HepG2 (cell line): Measurements from ENCODE around the gene LAMTOR2. TPM values are rescaled to one million over a fixed set of nuclear protein-coding genes. Genes with fewer than 3 reads are reported as not detected.

Experiments used
- ATF7 ChIP-seq, 2 experiments: fragments of 450-650 bp in 1 of 2; sonication (generic) in 1 of 2; formaldehyde crosslinking in 1 of 2; IDR thresholded peaks; 2 replicates each; pipeline versions ENCODE4 v1.4.0 to v1.6.1; 2016 to 2020; ENCODE audit warnings: antibody characterized with exemption in 1 of 2, mild to moderate bottlenecking in 1 of 2, missing genetic modification reagents in 1 of 2
- DPF2 ChIP-seq: sonication (generic); formaldehyde crosslinking; IDR thresholded peaks from 2 replicates; pipeline ENCODE4 v1.4.0; 2020; ENCODE audit warnings: mild to moderate bottlenecking, low read depth, missing genetic modification reagents, borderline replicate concordance
- FOXA3 ChIP-seq: IDR thresholded peaks from 2 replicates; pipeline ENCODE4 v1.6.1; 2016; ENCODE audit warnings: missing genetic modification reagents, missing compliant biosample characterization
- HIVEP1 ChIP-seq: sonication (generic); formaldehyde crosslinking; IDR thresholded peaks from 2 replicates; pipeline ENCODE4 v1.4.0; 2020; ENCODE audit warnings: mild to moderate bottlenecking, missing genetic modification reagents
- HMG20A ChIP-seq: IDR thresholded peaks from 2 replicates; pipeline ENCODE4 v1.6.1; 2016; ENCODE audit warnings: borderline replicate concordance
- HNRNPLL ChIP-seq: fragments of 200-400 bp; formaldehyde crosslinking; IDR thresholded peaks from 2 replicates; pipeline ENCODE4 v1.6.1; 2017; ENCODE audit warnings: mild to moderate bottlenecking, low read depth, low read length; ENCODE audit not compliant: poor library complexity, severe bottlenecking
- KDM5B ChIP-seq: sonication (generic); formaldehyde crosslinking; IDR thresholded peaks from 2 replicates; pipeline ENCODE4 v1.4.0; 2020; ENCODE audit warnings: missing genetic modification reagents, mild to moderate bottlenecking, borderline replicate concordance
- LCORL ChIP-seq, 2 experiments: fragments of 450-650 bp in 1 of 2; sonication (generic) in 1 of 2; formaldehyde crosslinking in 1 of 2; IDR thresholded peaks; 2 replicates each; pipeline versions ENCODE4 v1.5.0 to v1.6.1; 2017 to 2020; ENCODE audit warnings: antibody characterized with exemption in 1 of 2, missing genetic modification reagents in 1 of 2
- PHF21A ChIP-seq: sonication (generic); formaldehyde crosslinking; IDR thresholded peaks from 2 replicates; pipeline ENCODE4 v1.5.0; 2020; ENCODE audit warnings: mild to moderate bottlenecking, missing genetic modification reagents
- ZFAT ChIP-seq: sonication (generic); formaldehyde crosslinking; conservative IDR thresholded peaks from 2 replicates; pipeline ENCODE4 v1.8.1; 2023; ENCODE audit warnings: missing genetic modification reagents, inconsistent platforms
- ZFX ChIP-seq: sonication (generic); formaldehyde crosslinking; IDR thresholded peaks from 2 replicates; pipeline ENCODE4 v1.4.0; 2020; ENCODE audit warnings: mild to moderate bottlenecking, low read depth, missing genetic modification reagents, moderate library complexity
- ZKSCAN1 ChIP-seq: fragments of 150-350 bp; IDR thresholded peaks from 2 replicates; pipeline ENCODE4 v1.6.1; 2014; ENCODE audit warnings: low read length
- ZNF12 ChIP-seq: sonication (generic); formaldehyde crosslinking; IDR thresholded peaks from 2 replicates; pipeline ENCODE4 v1.5.0; 2020; ENCODE audit warnings: missing genetic modification reagents
- ZNF24 ChIP-seq: fragments of 450-650 bp; IDR thresholded peaks from 2 replicates; pipeline ENCODE4 v1.6.1; 2017; ENCODE audit warnings: antibody characterized with exemption, mild to moderate bottlenecking
- ZNF317 ChIP-seq: sonication (generic); formaldehyde crosslinking; IDR thresholded peaks from 2 replicates; pipeline ENCODE4 v1.5.0; 2020; ENCODE audit warnings: mild to moderate bottlenecking, missing genetic modification reagents
- ZSCAN21 ChIP-seq: sonication (generic); formaldehyde crosslinking; IDR thresholded peaks from 2 replicates; pipeline ENCODE4 v1.8.0; 2022; ENCODE audit warnings: mild to moderate bottlenecking, missing genetic modification reagents, moderate library complexity, borderline replicate concordance
- polyA plus RNA-seq, 8 experiments: library from polyadenylated mRNA; depleted of rRNA in 3 of 8; stranded (reverse) in 7 of 8; unstranded in 1 of 8; fragments of >200 nt; fragmentation: Illumina TruSeq in 4 of 8; extraction: Trizol in 4 of 8; gene quantifications; 2 replicates each; pipeline versions ENCODE4 v1.2.1 to v1.2.3, GENCODE V29; 2011 to 2016; ENCODE audit warnings: low read depth in 4 of 8, missing spikeins in 1 of 8, mixed read lengths in 1 of 8; ENCODE audit not compliant: insufficient read depth in 1 of 8
- total RNA-seq, 5 experiments: library from RNA; depleted of rRNA; stranded (reverse); fragments of >200 nt; fragmentation: Illumina TruSeq; extraction: Trizol; gene quantifications; 2 replicates each; pipeline ENCODE4 v1.2.3, GENCODE V29; 2016; ENCODE audit warnings: low read depth in 1 of 5
- TF ChIP-seq, protein P1 (sequence below), 2 experiments: sonication (generic) in 1 of 2; formaldehyde crosslinking in 1 of 2; IDR thresholded peaks; 2 replicates each; pipeline versions ENCODE4 v1.4.0 to v1.6.1; 2018 to 2020; ENCODE audit warnings: missing genetic modification reagents in 2 of 2, borderline replicate concordance in 1 of 2, low read depth in 1 of 2, mild to moderate bottlenecking in 1 of 2, missing biosample characterization in 1 of 2
- TF ChIP-seq, protein P2 (sequence below): sonication (generic); formaldehyde crosslinking; IDR thresholded peaks from 2 replicates; pipeline ENCODE4 v1.4.0; 2020; ENCODE audit warnings: missing genetic modification reagents
- TF ChIP-seq, protein P3 (sequence below): sonication (generic); formaldehyde crosslinking; IDR thresholded peaks from 2 replicates; pipeline ENCODE4 v1.4.0; 2020; ENCODE audit warnings: missing genetic modification reagents, borderline replicate concordance
- TF ChIP-seq, protein P4 (sequence below): sonication (generic); formaldehyde crosslinking; IDR thresholded peaks from 2 replicates; pipeline ENCODE4; 2020; ENCODE audit warnings: missing genetic modification reagents, mild to moderate bottlenecking, borderline replicate concordance
- TF ChIP-seq, protein P5 (sequence below): sonication (generic); formaldehyde crosslinking; IDR thresholded peaks from 2 replicates; pipeline ENCODE4 v1.8.1; 2023; ENCODE audit warnings: mild to moderate bottlenecking, missing genetic modification reagents

LAMTOR2 gene
- total and polyA plus RNA-seq, 2 of the 13 experiments (the other 11 are each of a cell fraction or from before 2014, with no cell fraction given) = 36.5 to 66.4 TPM

DNA sequence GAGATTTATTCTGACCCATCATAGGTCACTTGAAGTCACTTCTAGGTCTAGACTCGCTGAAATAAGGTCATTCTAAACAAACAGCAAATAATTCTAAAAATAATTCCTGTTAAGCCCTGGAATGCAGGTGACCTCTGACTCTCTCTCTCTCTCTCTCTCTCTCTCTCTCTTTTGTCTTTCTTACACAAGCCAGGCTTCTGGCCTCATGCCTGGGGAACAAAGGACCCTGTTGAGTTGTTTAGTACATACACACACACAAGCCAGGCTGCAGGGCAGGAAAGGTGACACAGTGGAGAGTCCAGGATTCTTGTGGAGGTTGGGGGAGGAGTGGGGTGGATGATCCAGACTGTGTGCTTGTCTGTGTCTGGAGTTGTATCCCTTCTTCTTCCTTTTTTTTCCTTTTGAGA, 31.7 kb downstream of the LAMTOR2 start (continued):
- TF ChIP-seq, protein P1, sequence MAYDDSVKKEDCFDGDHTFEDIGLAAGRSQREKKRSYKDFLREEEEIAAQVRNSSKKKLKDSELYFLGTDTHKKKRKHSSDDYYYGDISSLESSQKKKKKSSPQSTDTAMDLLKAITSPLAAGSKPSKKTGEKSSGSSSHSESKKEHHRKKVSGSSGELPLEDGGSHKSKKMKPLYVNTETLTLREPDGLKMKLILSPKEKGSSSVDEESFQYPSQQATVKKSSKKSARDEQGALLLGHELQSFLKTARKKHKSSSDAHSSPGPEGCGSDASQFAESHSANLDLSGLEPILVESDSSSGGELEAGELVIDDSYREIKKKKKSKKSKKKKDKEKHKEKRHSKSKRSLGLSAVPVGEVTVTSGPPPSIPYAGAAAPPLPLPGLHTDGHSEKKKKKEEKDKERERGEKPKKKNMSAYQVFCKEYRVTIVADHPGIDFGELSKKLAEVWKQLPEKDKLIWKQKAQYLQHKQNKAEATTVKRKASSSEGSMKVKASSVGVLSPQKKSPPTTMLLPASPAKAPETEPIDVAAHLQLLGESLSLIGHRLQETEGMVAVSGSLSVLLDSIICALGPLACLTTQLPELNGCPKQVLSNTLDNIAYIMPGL (CRISPR knock-in tag; IDR thresholded peaks at IDR 0.05; ENCODE audit: borderline replicate concordance in 1 of 2, low read depth in 1 of 2) = peak in 1 of 2 experiments; percentile 60; a peak in 1 of 4 replicates
- TF ChIP-seq HIVEP1 (no peak), ZFX (CRISPR knock-in tag) (peak; percentile 48; the same call in 1 of the 2 replicates), HMG20A (CRISPR knock-in tag) (peak; percentile 95), KDM5B (no peak), HNRNPLL (no peak), DPF2 (CRISPR knock-in tag) (peak; percentile 79), ZSCAN21 (CRISPR knock-in tag) (peak; percentile 70; the same call in 1 of the 2 replicates), FOXA3 (CRISPR knock-in tag) (peak; percentile 92), LCORL (IDR thresholded peaks at IDR 0.05) (peak; percentile 97), LCORL (CRISPR knock-in tag; IDR thresholded peaks at IDR 0.05) (peak; percentile 94), ATF7 (IDR thresholded peaks at IDR 0.05) (peak; percentile 66), ATF7 (CRISPR knock-in tag; IDR thresholded peaks at IDR 0.05) (peak; percentile 62; the same call in 1 of the 2 replicates), ZFAT (CRISPR knock-in tag) (no peak), ZKSCAN1 (0 out of 2 replicates have a peak, but pooled peaks have one; percentile 9), ZNF12 (peak; percentile 57; the same call in 1 of the 2 replicates), ZNF317 (0 out of 2 replicates have a peak, but pooled peaks have one; percentile 56), PHF21A (peak; percentile 99), ZNF24 (peak; percentile 92)
- TF ChIP-seq, protein P2, sequence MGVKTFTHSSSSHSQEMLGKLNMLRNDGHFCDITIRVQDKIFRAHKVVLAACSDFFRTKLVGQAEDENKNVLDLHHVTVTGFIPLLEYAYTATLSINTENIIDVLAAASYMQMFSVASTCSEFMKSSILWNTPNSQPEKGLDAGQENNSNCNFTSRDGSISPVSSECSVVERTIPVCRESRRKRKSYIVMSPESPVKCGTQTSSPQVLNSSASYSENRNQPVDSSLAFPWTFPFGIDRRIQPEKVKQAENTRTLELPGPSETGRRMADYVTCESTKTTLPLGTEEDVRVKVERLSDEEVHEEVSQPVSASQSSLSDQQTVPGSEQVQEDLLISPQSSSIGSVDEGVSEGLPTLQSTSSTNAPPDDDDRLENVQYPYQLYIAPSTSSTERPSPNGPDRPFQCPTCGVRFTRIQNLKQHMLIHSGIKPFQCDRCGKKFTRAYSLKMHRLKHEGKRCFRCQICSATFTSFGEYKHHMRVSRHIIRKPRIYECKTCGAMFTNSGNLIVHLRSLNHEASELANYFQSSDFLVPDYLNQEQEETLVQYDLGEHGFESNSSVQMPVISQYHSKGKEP (CRISPR knock-in tag) = no peak
- TF ChIP-seq, protein P3, sequence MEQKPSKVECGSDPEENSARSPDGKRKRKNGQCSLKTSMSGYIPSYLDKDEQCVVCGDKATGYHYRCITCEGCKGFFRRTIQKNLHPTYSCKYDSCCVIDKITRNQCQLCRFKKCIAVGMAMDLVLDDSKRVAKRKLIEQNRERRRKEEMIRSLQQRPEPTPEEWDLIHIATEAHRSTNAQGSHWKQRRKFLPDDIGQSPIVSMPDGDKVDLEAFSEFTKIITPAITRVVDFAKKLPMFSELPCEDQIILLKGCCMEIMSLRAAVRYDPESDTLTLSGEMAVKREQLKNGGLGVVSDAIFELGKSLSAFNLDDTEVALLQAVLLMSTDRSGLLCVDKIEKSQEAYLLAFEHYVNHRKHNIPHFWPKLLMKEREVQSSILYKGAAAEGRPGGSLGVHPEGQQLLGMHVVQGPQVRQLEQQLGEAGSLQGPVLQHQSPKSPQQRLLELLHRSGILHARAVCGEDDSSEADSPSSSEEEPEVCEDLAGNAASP (CRISPR knock-in tag) = peak; percentile 95
- TF ChIP-seq, protein P4, sequence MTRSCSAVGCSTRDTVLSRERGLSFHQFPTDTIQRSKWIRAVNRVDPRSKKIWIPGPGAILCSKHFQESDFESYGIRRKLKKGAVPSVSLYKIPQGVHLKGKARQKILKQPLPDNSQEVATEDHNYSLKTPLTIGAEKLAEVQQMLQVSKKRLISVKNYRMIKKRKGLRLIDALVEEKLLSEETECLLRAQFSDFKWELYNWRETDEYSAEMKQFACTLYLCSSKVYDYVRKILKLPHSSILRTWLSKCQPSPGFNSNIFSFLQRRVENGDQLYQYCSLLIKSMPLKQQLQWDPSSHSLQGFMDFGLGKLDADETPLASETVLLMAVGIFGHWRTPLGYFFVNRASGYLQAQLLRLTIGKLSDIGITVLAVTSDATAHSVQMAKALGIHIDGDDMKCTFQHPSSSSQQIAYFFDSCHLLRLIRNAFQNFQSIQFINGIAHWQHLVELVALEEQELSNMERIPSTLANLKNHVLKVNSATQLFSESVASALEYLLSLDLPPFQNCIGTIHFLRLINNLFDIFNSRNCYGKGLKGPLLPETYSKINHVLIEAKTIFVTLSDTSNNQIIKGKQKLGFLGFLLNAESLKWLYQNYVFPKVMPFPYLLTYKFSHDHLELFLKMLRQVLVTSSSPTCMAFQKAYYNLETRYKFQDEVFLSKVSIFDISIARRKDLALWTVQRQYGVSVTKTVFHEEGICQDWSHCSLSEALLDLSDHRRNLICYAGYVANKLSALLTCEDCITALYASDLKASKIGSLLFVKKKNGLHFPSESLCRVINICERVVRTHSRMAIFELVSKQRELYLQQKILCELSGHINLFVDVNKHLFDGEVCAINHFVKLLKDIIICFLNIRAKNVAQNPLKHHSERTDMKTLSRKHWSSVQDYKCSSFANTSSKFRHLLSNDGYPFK (CRISPR knock-in tag) = no peak
- TF ChIP-seq, protein P5, sequence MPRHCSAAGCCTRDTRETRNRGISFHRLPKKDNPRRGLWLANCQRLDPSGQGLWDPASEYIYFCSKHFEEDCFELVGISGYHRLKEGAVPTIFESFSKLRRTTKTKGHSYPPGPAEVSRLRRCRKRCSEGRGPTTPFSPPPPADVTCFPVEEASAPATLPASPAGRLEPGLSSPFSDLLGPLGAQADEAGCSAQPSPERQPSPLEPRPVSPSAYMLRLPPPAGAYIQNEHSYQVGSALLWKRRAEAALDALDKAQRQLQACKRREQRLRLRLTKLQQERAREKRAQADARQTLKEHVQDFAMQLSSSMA = no peak
